Memory B cell (primary cell): ENCODE results near the gene GLIS1.

Experiments used
- ATAC-seq: fragments of 150-1000 bp; cut with Tn5 transposase; 2 replicates; pipeline ENCODE4 v1.10.0; 2021; ENCODE audit warnings: low read depth, mild to moderate bottlenecking, moderate library complexity
- DNase-seq, 2 donors: peaks; one replicate each; pipeline ENCODE4 v3.0.0; 2022; ENCODE audit warnings: low spot score in 2 of 2
- H3K27ac Mint-ChIP-seq: one replicate; pipeline ENCODE4 v1.8.0; 2022; ENCODE audit warnings: mild to moderate bottlenecking, moderate library complexity, mixed read lengths
- H3K27me3 Mint-ChIP-seq: one replicate; pipeline ENCODE4 v1.8.0; 2022; ENCODE audit warnings: mixed read lengths
- H3K36me3 Mint-ChIP-seq: one replicate; pipeline ENCODE4 v1.8.0; 2022; ENCODE audit warnings: mild to moderate bottlenecking, mixed read lengths
- H3K4me1 Mint-ChIP-seq: one replicate; pipeline ENCODE4 v1.8.0; 2022; ENCODE audit warnings: mixed read lengths
- H3K4me3 Mint-ChIP-seq: one replicate; pipeline ENCODE4 v1.8.0; 2022; ENCODE audit warnings: mild to moderate bottlenecking, moderate library complexity, mixed read lengths
- H3K9me3 Mint-ChIP-seq: one replicate; pipeline ENCODE4 v1.8.0; 2022; ENCODE audit warnings: mixed read lengths

GLIS1 gene

GRCh38 chr1:53754484-53755312 lies 15.7 kb upstream of the GLIS1 start:
- ATAC-seq (no peak), DNase-seq (no peak)
- H3K27ac Mint-ChIP-seq, result no peak overlapping the region
- H3K4me3 Mint-ChIP-seq, result no peak overlapping the region
- no peaks in the 10 kb centered on the region for H3K4me1 Mint-ChIP-seq
- H3K9me3 Mint-ChIP-seq, result no peaks in the 10 kb centered on the region
- H3K36me3 Mint-ChIP-seq, result no peaks in the 10 kb centered on the region
- H3K27me3 Mint-ChIP-seq, result no peaks in the 10 kb centered on the region

DNA sequence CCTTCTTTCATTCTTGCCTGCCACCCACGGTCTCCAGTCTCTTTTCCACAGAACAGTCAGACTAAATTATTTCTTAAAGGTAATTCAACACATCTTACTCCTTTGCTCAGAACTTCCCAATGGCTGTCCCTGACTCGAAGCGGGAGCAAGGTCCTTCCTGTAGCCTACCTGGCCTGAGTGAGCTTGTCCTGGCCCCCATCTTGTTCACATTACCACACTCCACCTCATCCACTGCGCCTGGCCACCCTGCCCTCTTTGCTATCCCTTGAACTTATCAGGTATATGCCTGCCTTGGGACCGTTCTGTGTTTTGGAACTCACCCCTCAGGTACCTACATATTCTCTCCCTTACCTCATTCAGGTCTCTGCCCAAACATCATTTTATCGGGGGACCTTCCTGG lies 13.3 kb upstream of the GLIS1 start:
- ATAC-seq (no peak), DNase-seq (no peak)
- Mint-ChIP-seq H3K36me3 (no peaks in the 10 kb centered on the region), H3K4me3 (no peak overlapping the region), H3K9me3 (no peaks in the 10 kb centered on the region), H3K4me1 (no peaks in the 10 kb centered on the region), H3K27me3 (peaks cover 2% of the 10 kb centered on the region), H3K27ac (no peak overlapping the region)

- Mint-ChIP-seq H3K4me3 (no peak overlapping the region), H3K9me3 (peaks cover 3% of the 10 kb centered on the region), H3K4me1 (no peaks in the 10 kb centered on the region), H3K36me3 (peaks cover 5% of the 10 kb centered on the region), H3K27ac (no peak overlapping the region), H3K27me3 (peaks cover 10% of the 10 kb centered on the region)
- DNase-seq (no peak), ATAC-seq (no peak)
Observed at GRCh38 chr1:53747841-53748240, 8.9 kb upstream of the GLIS1 start.

DNA sequence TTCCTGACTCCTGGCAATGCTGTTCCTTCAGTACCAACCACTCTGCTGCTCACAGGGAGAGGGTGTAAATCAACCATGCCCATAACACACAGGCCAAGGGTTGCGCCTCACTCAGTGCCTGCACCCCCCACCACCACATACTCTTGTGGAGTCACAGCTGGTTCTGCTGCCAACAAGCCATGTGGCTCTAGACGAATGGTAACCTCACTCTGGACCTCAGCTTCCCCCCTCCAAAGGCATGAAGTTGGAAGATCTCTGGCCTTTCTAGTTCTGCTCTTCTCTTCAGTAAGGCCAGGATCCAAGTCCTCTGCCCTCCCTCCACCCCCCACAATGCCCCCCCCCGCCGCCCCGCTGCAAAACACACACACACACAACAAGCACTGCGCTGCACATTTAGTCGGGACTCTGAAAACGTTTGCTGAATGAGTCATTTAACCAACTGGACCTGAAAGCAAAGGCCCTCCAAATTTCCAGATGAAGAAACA lies 1.7 kb upstream of the GLIS1 start:
- Mint-ChIP-seq H3K36me3 (peaks cover 11% of the 10 kb centered on the region), H3K27ac (no peak overlapping the region), H3K4me1 (no peaks in the 10 kb centered on the region), H3K9me3 (peaks cover 9% of the 10 kb centered on the region), H3K4me3 (no peak overlapping the region), H3K27me3 (peaks cover 16% of the 10 kb centered on the region)
- no peak for ATAC-seq
- DNase-seq, result no peak

- H3K27me3 Mint-ChIP-seq, result peaks cover 20% of the 10 kb centered on the region
- H3K4me3 Mint-ChIP-seq, result peak overlapping the region; percentile 62
- H3K27ac Mint-ChIP-seq, result no peak overlapping the region
- no peaks in the 10 kb centered on the region for H3K4me1 Mint-ChIP-seq
- DNase-seq (peak in 1 of 2 donors; percentile 19), ATAC-seq (no peak)
- peaks cover 9% of the 10 kb centered on the region for H3K36me3 Mint-ChIP-seq
- peaks cover 8% of the 10 kb centered on the region for H3K9me3 Mint-ChIP-seq
Observed at GRCh38 chr1:53738205-53739108, 507 bp downstream of the GLIS1 start.

DNA sequence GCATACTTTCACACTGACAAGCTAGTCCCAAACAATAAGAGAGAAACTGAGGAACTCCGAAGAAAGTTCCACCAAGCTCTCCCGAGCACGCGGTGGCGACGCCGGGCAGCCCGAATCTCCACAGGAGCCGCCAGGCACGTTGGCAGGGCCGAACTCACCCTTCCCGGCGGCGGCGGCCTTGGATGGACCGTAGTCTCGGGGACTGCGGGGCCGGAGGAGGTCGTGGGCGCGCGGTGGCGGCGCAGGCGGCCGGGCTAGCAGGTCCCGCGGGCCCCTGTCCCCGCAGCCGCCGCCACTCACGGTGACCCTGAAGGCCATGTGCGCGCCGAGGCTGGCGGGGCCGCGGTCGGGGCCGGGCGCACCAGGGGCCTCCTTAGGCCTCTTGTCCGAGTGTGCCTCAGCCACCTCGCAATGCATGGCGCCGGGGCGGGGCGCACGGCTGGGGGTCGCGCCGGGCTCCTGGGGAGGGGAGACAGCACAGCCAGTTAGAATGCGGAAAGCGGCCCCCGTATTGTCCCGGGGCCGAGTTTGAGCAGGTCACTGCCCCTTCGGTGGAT lies 1.2 kb downstream of the GLIS1 start:
- H3K4me3 Mint-ChIP-seq, result peak overlapping the region; percentile 24
- H3K9me3 Mint-ChIP-seq, result peaks cover 5% of the 10 kb centered on the region
- peaks cover 14% of the 10 kb centered on the region for H3K27me3 Mint-ChIP-seq
- DNase-seq (no peak), ATAC-seq (no peak)
- peaks cover 5% of the 10 kb centered on the region for H3K36me3 Mint-ChIP-seq
- no peak overlapping the region for H3K27ac Mint-ChIP-seq
- H3K4me1 Mint-ChIP-seq, result no peaks in the 10 kb centered on the region

DNA sequence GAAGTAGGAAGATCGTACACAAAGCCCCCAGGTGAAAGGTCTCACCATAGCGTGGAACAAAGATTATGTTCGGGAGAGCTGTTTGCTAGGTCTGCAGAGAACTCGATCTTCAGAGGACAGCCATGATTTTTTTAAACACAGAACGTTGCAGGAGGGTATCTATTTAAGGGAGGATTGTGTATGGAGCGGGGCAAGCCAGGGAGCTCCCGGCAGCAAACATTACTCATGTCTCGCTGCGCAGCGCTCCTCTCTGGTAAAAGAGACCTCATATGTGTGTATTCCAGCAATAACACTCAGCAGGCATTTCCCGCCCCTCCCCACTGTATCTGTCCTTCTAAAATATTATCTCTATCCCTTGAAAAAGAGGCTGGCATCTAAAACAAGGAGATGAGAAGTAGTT lies 2.7 kb downstream of the GLIS1 start:
- no peaks in the 10 kb centered on the region for H3K4me1 Mint-ChIP-seq
- DNase-seq (no peak), ATAC-seq (no peak)
- no peak overlapping the region for H3K4me3 Mint-ChIP-seq
- H3K9me3 Mint-ChIP-seq, result no peaks in the 10 kb centered on the region
- H3K27ac Mint-ChIP-seq, result no peak overlapping the region
- H3K36me3 Mint-ChIP-seq, result no peaks in the 10 kb centered on the region
- peaks cover 10% of the 10 kb centered on the region for H3K27me3 Mint-ChIP-seq

- peaks cover 10% of the 10 kb centered on the region for H3K27me3 Mint-ChIP-seq
- no peaks in the 10 kb centered on the region for H3K4me1 Mint-ChIP-seq
- no peaks in the 10 kb centered on the region for H3K9me3 Mint-ChIP-seq
Observed at GRCh38 chr1:53735681-53736080, 3.3 kb downstream of the GLIS1 start.

GRCh38 chr1:53735261-53735660 lies 3.7 kb downstream of the GLIS1 start:
- H3K27me3 Mint-ChIP-seq, result peaks cover 10% of the 10 kb centered on the region
- no peaks in the 10 kb centered on the region for H3K36me3 Mint-ChIP-seq
- H3K4me1 Mint-ChIP-seq, result no peaks in the 10 kb centered on the region
- DNase-seq, result no peak
- no peak overlapping the region for H3K27ac Mint-ChIP-seq
- ATAC-seq, result no peak
- no peaks in the 10 kb centered on the region for H3K9me3 Mint-ChIP-seq
- no peak overlapping the region for H3K4me3 Mint-ChIP-seq

More at GRCh38 chr1:53735681-53736080, 3.3 kb downstream of the GLIS1 start:
- Mint-ChIP-seq H3K4me3 (no peak overlapping the region), H3K27ac (no peak overlapping the region), H3K36me3 (no peaks in the 10 kb centered on the region)
- DNase-seq (no peak), ATAC-seq (no peak)

GRCh38 chr1:53734650-53735211 lies 4.2 kb downstream of the GLIS1 start:
- Mint-ChIP-seq H3K9me3 (no peaks in the 10 kb centered on the region), H3K4me3 (no peak overlapping the region), H3K27ac (no peak overlapping the region), H3K36me3 (no peaks in the 10 kb centered on the region), H3K27me3 (peaks cover 10% of the 10 kb centered on the region), H3K4me1 (no peaks in the 10 kb centered on the region)
- no peak for DNase-seq
- no peak for ATAC-seq

- DNase-seq, result no peak
- ATAC-seq, result no peak
- no peak overlapping the region for H3K27ac Mint-ChIP-seq
- no peaks in the 10 kb centered on the region for H3K4me1 Mint-ChIP-seq
- H3K4me3 Mint-ChIP-seq, result no peak overlapping the region
- no peaks in the 10 kb centered on the region for H3K36me3 Mint-ChIP-seq
- H3K27me3 Mint-ChIP-seq, result peaks cover 11% of the 10 kb centered on the region
- H3K9me3 Mint-ChIP-seq, result no peaks in the 10 kb centered on the region
Observed at GRCh38 chr1:53733975-53734649, 4.9 kb downstream of the GLIS1 start.

DNA sequence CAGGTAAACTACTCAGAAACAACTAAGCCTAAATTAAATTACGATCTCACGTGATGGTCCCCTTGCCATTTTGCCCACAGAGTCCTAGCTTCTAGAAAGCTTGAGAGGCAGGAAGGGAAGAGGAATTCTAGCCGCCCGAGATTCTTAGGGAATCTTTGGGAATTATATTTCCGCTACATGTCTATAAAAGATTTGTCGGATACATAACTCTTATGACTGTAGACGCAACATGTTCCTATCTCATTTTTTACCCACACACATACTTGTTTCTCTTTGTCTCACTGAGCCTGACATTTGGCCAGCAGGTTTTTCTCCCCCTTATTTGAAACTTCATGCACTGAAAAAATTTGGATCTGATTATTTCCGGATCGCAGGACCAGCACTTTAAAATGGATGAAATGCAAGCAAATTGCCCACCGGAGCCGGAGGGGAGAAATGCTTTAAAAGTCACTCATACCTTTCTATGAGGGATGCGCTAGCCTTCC lies 5.5 kb downstream of the GLIS1 start:
- H3K4me1 Mint-ChIP-seq, result no peaks in the 10 kb centered on the region
- H3K9me3 Mint-ChIP-seq, result no peaks in the 10 kb centered on the region
- no peak for ATAC-seq
- H3K36me3 Mint-ChIP-seq, result no peaks in the 10 kb centered on the region
- DNase-seq, result no peak
- H3K4me3 Mint-ChIP-seq, result no peak overlapping the region
- H3K27ac Mint-ChIP-seq, result no peak overlapping the region
- peaks cover 11% of the 10 kb centered on the region for H3K27me3 Mint-ChIP-seq

GRCh38 chr1:53732912-53733317 lies 6.0 kb downstream of the GLIS1 start:
- no peak overlapping the region for H3K27ac Mint-ChIP-seq
- DNase-seq (no peak), ATAC-seq (no peak)
- peaks cover 11% of the 10 kb centered on the region for H3K27me3 Mint-ChIP-seq
- no peaks in the 10 kb centered on the region for H3K4me1 Mint-ChIP-seq
- no peak overlapping the region for H3K4me3 Mint-ChIP-seq
- no peaks in the 10 kb centered on the region for H3K36me3 Mint-ChIP-seq
- no peaks in the 10 kb centered on the region for H3K9me3 Mint-ChIP-seq
